ENCODE results near the gene CAMK4.

GRCh38 chr5:111201705-111202104, 22.5 kb upstream of the CAMK4 start:
- TF ChIP-seq CTCF (IDR thresholded peaks at IDR 0.05; ENCODE audit: low read depth, low read length, poor library complexity, severe bottlenecking) (no peak), EZH2phosphoT487 (IDR thresholded peaks at IDR 0.05; ENCODE audit: borderline replicate concordance, low read length) (no peak)
